Measurements from ENCODE around the gene FBH1. TPM values are rescaled to one million over a fixed set of nuclear protein-coding genes. Genes with fewer than 3 reads are reported as not detected.

The FBH1 gene
- total and polyA plus RNA-seq, 10 of the 15 experiments (the other 5 are each of a cell fraction or from before 2014, with no cell fraction given): 6.1 to 67.6 (median 47.2) TPM

DNA sequence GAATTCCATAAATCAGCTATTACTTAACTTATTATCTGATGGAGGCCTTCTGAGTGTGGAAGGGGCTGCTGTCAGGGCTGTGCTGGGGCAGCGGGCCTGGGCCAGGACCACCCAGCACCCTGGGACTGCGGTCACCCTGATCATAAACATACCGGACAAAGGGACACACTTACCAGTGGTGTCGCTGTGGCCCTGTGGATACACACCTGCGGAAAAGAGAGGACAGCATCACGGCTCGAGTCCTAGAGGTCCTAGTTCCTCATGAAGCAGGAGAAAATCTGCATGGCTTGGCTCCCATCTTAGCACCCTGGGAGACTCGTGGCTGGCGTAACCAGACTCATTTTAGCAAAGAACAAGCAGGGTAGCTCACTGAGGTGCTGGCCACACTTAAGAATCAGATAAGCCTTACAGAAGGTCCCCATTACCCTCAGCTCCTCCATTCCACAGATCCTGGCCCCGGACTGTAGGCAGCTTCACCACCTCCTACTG lies 69.6 kb downstream of the FBH1 start (continued):
- TF ChIP-seq, protein P1, sequence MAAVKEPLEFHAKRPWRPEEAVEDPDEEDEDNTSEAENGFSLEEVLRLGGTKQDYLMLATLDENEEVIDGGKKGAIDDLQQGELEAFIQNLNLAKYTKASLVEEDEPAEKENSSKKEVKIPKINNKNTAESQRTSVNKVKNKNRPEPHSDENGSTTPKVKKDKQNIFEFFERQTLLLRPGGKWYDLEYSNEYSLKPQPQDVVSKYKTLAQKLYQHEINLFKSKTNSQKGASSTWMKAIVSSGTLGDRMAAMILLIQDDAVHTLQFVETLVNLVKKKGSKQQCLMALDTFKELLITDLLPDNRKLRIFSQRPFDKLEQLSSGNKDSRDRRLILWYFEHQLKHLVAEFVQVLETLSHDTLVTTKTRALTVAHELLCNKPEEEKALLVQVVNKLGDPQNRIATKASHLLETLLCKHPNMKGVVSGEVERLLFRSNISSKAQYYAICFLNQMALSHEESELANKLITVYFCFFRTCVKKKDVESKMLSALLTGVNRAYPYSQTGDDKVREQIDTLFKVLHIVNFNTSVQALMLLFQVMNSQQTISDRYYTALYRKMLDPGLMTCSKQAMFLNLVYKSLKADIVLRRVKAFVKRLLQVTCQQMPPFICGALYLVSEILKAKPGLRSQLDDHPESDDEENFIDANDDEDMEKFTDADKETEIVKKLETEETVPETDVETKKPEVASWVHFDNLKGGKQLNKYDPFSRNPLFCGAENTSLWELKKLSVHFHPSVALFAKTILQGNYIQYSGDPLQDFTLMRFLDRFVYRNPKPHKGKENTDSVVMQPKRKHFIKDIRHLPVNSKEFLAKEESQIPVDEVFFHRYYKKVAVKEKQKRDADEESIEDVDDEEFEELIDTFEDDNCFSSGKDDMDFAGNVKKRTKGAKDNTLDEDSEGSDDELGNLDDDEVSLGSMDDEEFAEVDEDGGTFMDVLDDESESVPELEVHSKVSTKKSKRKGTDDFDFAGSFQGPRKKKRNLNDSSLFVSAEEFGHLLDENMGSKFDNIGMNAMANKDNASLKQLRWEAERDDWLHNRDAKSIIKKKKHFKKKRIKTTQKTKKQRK (IDR thresholded peaks at IDR 0.05; ENCODE audit: low read depth, low read length): no peak
- no peak for TF ChIP-seq STAT1 (conservative IDR thresholded peaks at IDR 0.05)
- TF ChIP-seq ZNF274 (IDR thresholded peaks at IDR 0.05; ENCODE audit: insufficient read depth, insufficient read length): no peak

DNA sequence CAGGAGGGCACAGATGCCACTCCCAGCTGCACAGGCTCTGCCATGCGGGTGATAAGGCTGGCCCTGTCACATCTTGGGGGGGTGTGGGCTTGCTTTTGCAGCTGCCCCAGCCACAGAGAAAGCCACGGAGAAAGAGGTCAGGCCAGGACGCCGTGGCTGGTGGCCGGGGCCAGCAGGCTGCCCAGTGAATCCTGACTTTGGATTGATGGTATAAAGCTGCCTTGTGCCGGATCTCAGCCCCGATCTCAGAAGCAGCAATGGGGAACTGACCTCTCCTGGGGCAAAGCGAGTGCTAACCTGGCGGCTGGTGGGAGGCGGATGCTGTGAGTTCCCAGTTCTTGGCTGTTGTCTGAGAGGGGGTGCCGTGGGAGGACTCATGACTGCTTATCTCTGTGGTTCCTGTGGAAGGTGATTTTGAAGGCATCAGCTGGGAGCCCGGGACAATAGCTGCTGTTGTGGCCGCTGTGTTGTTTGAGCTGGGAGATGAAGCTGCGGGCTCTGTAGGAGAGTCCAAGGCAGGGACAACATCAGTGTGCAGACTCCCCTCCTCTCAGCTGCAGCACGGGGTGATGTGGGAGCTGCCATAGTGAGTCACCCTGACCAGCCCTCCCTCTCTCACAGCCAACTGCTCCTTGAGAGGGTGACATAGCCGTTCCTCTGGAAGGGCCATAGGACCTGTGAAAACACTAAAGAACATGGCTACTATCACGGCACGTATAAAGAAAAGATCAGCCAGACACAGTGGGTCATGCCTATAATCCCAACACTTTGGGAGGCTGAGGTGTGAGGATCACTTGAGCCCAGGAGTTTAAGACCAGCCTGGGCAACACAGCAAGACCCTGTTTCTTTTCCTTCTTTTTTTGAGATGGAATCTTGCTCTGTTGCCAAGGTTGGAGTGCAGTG lies 70.3 kb downstream of the FBH1 start:
- H3K9me3 ChIP-seq (replicated peaks; ENCODE audit: control insufficient read depth, insufficient read depth, low read length): no peaks in the 10 kb centered on the region
- no TSS peak for BruUV-seq (replicated peaks)
- no peak overlapping the region for H3K9ac ChIP-seq (ENCODE audit: control insufficient read depth, insufficient read depth, low read length)
- H3K27ac ChIP-seq (ENCODE audit: control insufficient read depth, insufficient read depth): no peak overlapping the region
- intact Hi-C loops (cut with micrococcal nuclease; ENCODE audit: unreplicated experiment) (no loop called here), in situ Hi-C loops (cut with MboI) (no loop called here)
- no peaks in the 10 kb centered on the region; the same call in 1 of the 2 replicates for H4K20me1 ChIP-seq (ENCODE audit: control insufficient read depth, insufficient read depth)
- H3K79me2 ChIP-seq (ENCODE audit: control insufficient read depth, insufficient read depth, low read length): no peaks in the 10 kb centered on the region
- H2AFZ ChIP-seq (ENCODE audit: control insufficient read depth, low read depth, low read length): no peak overlapping the region
- ChIA-PET SMC1A (ENCODE audit: uncharacterized antibody, unreplicated experiment) (interaction anchor here (0.9 to 1.7 kb wide), 3 partner anchors 9 to 16 kb away, joined by 4 to 6 read pairs (median 5); no protein-coding TSS in a partner anchor), POLR2A (no interaction called here), RAD21 (ENCODE audit: unreplicated experiment) (no interaction called here), CTCF (interaction anchor here (1.2 to 1.4 kb wide), 2 partner anchors 15 to 126 kb away, joined by 3 to 4 read pairs; no protein-coding TSS in a partner anchor)
- FAIRE-seq: no peak
- H3K4me3 ChIP-seq: no peak overlapping the region
- no peak for DNase-seq (ENCODE audit: low read depth, low spot score)
- H3K4me2 ChIP-seq (ENCODE audit: control insufficient read depth, insufficient read depth): no peak overlapping the region
- H3K4me1 ChIP-seq (ENCODE audit: control insufficient read depth, insufficient read depth, low read length): no peaks in the 10 kb centered on the region
- no peaks in the 10 kb centered on the region for H3K27me3 ChIP-seq (replicated peaks in 1 of 2; ENCODE audit: control insufficient read depth in 2 of 2, insufficient read depth in 2 of 2, low read length in 1 of 2)
- WGBS (ENCODE audit: insufficient coverage, insufficient replicate concordance, low lambda C conversion rate, missing lambda C conversion rate): 93% methylated on average over 18 of the region's 18 CpGs
- ATAC-seq: no peak
- H3K36me3 ChIP-seq (ENCODE audit: control insufficient read depth in 2 of 2, insufficient read depth in 2 of 2, low read length in 1 of 2): peaks cover 9 to 15% of the 10 kb centered on the region in 2 experiments
- TF ChIP-seq, protein P2, sequence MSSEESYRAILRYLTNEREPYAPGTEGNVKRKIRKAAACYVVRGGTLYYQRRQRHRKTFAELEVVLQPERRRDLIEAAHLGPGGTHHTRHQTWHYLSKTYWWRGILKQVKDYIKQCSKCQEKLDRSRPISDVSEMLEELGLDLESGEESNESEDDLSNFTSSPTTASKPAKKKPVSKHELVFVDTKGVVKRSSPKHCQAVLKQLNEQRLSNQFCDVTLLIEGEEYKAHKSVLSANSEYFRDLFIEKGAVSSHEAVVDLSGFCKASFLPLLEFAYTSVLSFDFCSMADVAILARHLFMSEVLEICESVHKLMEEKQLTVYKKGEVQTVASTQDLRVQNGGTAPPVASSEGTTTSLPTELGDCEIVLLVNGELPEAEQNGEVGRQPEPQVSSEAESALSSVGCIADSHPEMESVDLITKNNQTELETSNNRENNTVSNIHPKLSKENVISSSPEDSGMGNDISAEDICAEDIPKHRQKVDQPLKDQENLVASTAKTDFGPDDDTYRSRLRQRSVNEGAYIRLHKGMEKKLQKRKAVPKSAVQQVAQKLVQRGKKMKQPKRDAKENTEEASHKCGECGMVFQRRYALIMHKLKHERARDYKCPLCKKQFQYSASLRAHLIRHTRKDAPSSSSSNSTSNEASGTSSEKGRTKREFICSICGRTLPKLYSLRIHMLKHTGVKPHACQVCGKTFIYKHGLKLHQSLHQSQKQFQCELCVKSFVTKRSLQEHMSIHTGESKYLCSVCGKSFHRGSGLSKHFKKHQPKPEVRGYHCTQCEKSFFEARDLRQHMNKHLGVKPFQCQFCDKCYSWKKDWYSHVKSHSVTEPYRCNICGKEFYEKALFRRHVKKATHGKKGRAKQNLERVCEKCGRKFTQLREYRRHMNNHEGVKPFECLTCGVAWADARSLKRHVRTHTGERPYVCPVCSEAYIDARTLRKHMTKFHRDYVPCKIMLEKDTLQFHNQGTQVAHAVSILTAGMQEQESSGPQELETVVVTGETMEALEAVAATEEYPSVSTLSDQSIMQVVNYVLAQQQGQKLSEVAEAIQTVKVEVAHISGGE (CRISPR knock-in tag; IDR thresholded peaks at IDR 0.05): no peak
- TF ChIP-seq MEF2A (IDR thresholded peaks at IDR 0.05; ENCODE audit: insufficient read depth, low read depth, low read length) (no peak), TBL1XR1 (IDR thresholded peaks at IDR 0.05; ENCODE audit: low read depth, low read length) (no peak), MYC (IDR thresholded peaks at IDR 0.05; ENCODE audit: insufficient read depth, insufficient read length, insufficient replicate concordance, low read length, severe bottlenecking) (no peak), POLR2AphosphoS2 (IDR thresholded peaks at IDR 0.05; ENCODE audit: low read depth, low read length) (no peak), STAT3 (IDR thresholded peaks at IDR 0.05; ENCODE audit: low read depth, low read length) (no peak), MEF2B (IDR thresholded peaks at IDR 0.05; ENCODE audit: partially characterized antibody, poor library complexity, severe bottlenecking) (no peak), TARDBP (IDR thresholded peaks at IDR 0.05; ENCODE audit: borderline replicate concordance) (no peak), MTA3 (IDR thresholded peaks at IDR 0.05; ENCODE audit: borderline replicate concordance, low read length) (no peak)

All from GM12878 (cell line).